ENCODE measurements around the gene IL17REL.

Gene IL17REL

GRCh38 chr22:50007057-50007511 is 5.5 kb downstream of the IL17REL start:
- H3K4me3 ChIP-seq (ENCODE audit: low read depth, low read length) = no peak overlapping the region
- no peak for TF ChIP-seq CTCF (IDR thresholded peaks at IDR 0.05; ENCODE audit: borderline replicate concordance, insufficient read depth, low read depth, low read length)

- no peak overlapping the region for H3K4me3 ChIP-seq (ENCODE audit: low read depth, low read length)
- no peak for TF ChIP-seq CTCF (IDR thresholded peaks at IDR 0.05; ENCODE audit: borderline replicate concordance, insufficient read depth, low read depth, low read length)
These were observed 7.6 kb downstream of the IL17REL start for GRCh38 chr22:50004918-50005317.

GRCh38 chr22:50002791-50003190 is 9.8 kb downstream of the IL17REL start:
- no peak overlapping the region for H3K4me3 ChIP-seq (ENCODE audit: low read depth, low read length)
- TF ChIP-seq CTCF (IDR thresholded peaks at IDR 0.05; ENCODE audit: borderline replicate concordance, insufficient read depth, low read depth, low read length) = no peak

GRCh38 chr22:50001388-50002231 is 11.0 kb downstream of the IL17REL start:
- TF ChIP-seq CTCF (IDR thresholded peaks at IDR 0.05; ENCODE audit: borderline replicate concordance, insufficient read depth, low read depth, low read length) = no peak
- no peak overlapping the region for H3K4me3 ChIP-seq (ENCODE audit: low read depth, low read length)

- H3K4me3 ChIP-seq (ENCODE audit: low read depth, low read length) = no peak overlapping the region
- no peak for TF ChIP-seq CTCF (IDR thresholded peaks at IDR 0.05; ENCODE audit: borderline replicate concordance, insufficient read depth, low read depth, low read length)
These were observed 11.8 kb downstream of the IL17REL start for GRCh38 chr22:50000587-50001387.

- TF ChIP-seq CTCF (IDR thresholded peaks at IDR 0.05; ENCODE audit: borderline replicate concordance, insufficient read depth, low read depth, low read length) = no peak
These were observed 12.5 kb downstream of the IL17REL start for GRCh38 chr22:49999946-50000586.

More at GRCh38 chr22:49999946-50000586, 12.5 kb downstream of the IL17REL start:
- H3K4me3 ChIP-seq (ENCODE audit: low read depth, low read length) = no peak overlapping the region

All from GM12875 (cell line).